Left lung (tissue), 10 donors: ENCODE results near the gene GALNT13. TPM values are rescaled to one million over a fixed set of nuclear protein-coding genes. Genes with fewer than 3 reads are reported as not detected.

Experiments used
- ATAC-seq: fragments of 200-7000 bp; cut with Tn5 transposase; one replicate; pipeline ENCODE4 v1.9.1; 2020; ENCODE audit warnings: moderate library complexity
- DNase-seq, 4 donors: peaks; one replicate each; pipeline ENCODE4 v3.0.0-alpha.2; 2013 to 2020
- H3K27ac ChIP-seq, 2 donors: fragments of 200-600 bp; sonication (generic) in 1 of 2; one replicate each; pipeline versions ENCODE4 v1.5.0 to v1.8.0; 2020 to 2021
- H3K27me3 ChIP-seq, 2 donors: fragments of 200-600 bp; sonication (generic) in 1 of 2; one replicate each; pipeline versions ENCODE4 v1.5.0 to v1.8.0; 2020 to 2021
- H3K36me3 ChIP-seq, 2 donors: fragments of 200-600 bp; sonication (generic) in 1 of 2; one replicate each; pipeline versions ENCODE4 v1.5.0 to v1.8.0; 2020 to 2021
- H3K4me1 ChIP-seq, 2 donors: fragments of 200-600 bp; one replicate each; pipeline ENCODE4 v1.8.0; 2021
- H3K4me3 ChIP-seq, 2 donors: fragments of 200-600 bp; sonication (generic) in 1 of 2; one replicate each; pipeline versions ENCODE4 v1.5.0 to v1.8.0; 2020 to 2021; ENCODE audit warnings: mild to moderate bottlenecking in 1 of 2
- H3K9me3 ChIP-seq, 2 donors: fragments of 200-600 bp; sonication (generic) in 1 of 2; one replicate each; pipeline versions ENCODE4 v1.5.0 to v1.8.0; 2020 to 2021
- intact Hi-C, 2 donors: fragments of 100-400 bp; cut with DNase I; formaldehyde crosslinking; loops; one replicate each; pipeline versions ENCODE4 v1.11.2 to v1.14.2; 2022
- polyA plus RNA-seq, 6 donors: library from polyadenylated mRNA; unstranded; fragments of 120-200 nt; gene quantifications; one replicate each; pipeline ENCODE4 v1.2.1, GENCODE V29; 2013; ENCODE audit not compliant: insufficient read length in 6 of 6
- total RNA-seq, 2 donors: library from RNA; stranded (reverse); fragmentation: NEBNext Ultra II Directional; extraction: Animal tissue kit (Norgen Biotek cat#: 25700); gene quantifications; one replicate each; pipeline ENCODE4 v1.2.1, GENCODE V29; 2021
- TF ChIP-seq, protein P1 (sequence below), 2 donors: fragments of 200-600 bp; sonication (generic) in 1 of 2; IDR thresholded peaks; one replicate each; pipeline versions ENCODE4 v1.5.0 to v1.8.0; 2021; ENCODE audit warnings: antibody characterized with exemption in 2 of 2
- donor health status: DM: no; HTN: yes; CAD: no.
- donor health status: DM: no; HTN: no; CAD: no.

Gene GALNT13
- total and polyA plus RNA-seq, 8 donors: 1.1 to 26.4 (median 5.9) TPM

DNA sequence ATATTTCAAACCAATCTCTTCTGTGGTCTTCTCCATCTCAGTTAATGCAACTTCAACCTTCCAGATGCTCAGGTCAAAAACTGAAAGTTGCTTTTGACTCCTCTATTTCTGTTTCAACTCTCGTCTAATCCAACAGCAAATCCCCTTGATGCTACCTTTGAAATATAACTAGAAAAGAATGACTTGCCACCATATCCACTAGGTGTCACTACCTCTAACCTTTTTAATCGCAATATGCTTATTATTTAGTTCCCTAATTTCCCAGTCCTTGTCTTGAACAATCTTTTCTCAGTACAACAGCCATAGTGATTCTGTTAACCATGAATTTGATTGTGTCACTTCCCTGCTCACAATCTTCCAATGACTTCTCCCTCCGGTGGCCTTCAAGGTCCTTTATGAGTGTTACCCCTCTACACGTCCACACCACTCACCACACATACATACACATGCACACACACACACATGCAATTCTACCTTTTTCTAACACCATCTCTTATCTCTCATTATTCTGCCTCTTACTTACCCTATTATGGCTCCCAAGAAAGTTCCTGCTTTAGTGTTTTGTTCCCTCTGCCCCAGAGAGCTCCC lies 581.3 kb downstream of the GALNT13 start:
- no peak overlapping the region for H3K27ac ChIP-seq
- no peaks in the 10 kb centered on the region for H3K27me3 ChIP-seq
- ATAC-seq (peak; percentile 72), DNase-seq (peak in 1 of 4 donors; percentile 3)
- intact Hi-C loops: no loop called here
- TF ChIP-seq, protein P1, sequence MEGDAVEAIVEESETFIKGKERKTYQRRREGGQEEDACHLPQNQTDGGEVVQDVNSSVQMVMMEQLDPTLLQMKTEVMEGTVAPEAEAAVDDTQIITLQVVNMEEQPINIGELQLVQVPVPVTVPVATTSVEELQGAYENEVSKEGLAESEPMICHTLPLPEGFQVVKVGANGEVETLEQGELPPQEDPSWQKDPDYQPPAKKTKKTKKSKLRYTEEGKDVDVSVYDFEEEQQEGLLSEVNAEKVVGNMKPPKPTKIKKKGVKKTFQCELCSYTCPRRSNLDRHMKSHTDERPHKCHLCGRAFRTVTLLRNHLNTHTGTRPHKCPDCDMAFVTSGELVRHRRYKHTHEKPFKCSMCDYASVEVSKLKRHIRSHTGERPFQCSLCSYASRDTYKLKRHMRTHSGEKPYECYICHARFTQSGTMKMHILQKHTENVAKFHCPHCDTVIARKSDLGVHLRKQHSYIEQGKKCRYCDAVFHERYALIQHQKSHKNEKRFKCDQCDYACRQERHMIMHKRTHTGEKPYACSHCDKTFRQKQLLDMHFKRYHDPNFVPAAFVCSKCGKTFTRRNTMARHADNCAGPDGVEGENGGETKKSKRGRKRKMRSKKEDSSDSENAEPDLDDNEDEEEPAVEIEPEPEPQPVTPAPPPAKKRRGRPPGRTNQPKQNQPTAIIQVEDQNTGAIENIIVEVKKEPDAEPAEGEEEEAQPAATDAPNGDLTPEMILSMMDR (IDR thresholded peaks at IDR 0.05): peak in 1 of 2 donors; percentile 25
- H3K36me3 ChIP-seq: no peaks in the 10 kb centered on the region
- H3K9me3 ChIP-seq: no peaks in the 10 kb centered on the region
- H3K4me3 ChIP-seq: no peak overlapping the region
- H3K4me1 ChIP-seq: no peaks in the 10 kb centered on the region

DNA sequence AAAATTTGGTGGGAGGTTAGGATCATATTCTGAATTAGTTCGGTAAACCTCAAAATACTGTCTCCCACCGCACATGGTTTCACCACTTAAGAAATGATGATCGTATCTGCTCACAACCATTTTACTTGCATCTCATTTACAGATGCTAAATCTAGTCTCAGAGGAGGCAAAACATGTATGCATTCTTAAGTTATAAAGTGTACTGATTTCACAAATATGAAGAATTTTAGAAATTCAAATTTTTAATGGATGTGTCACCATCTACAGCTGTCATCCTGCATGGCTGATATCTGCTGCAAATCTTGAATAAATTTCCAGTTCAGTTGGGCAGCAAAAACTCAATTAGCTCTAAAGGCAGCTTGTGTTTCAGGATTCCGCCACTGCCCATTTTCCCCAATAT lies 583.4 kb downstream of the GALNT13 start:
- intact Hi-C loops: no loop called here
- Histone ChIP-seq H3K36me3 (no peaks in the 10 kb centered on the region), H3K27ac (no peak overlapping the region), H3K4me1 (no peaks in the 10 kb centered on the region), H3K4me3 (no peak overlapping the region), H3K27me3 (no peaks in the 10 kb centered on the region), H3K9me3 (no peaks in the 10 kb centered on the region)
- TF ChIP-seq, protein P1 (IDR thresholded peaks at IDR 0.05): no peak
- DNase-seq: no peak
- no peak for ATAC-seq

DNA sequence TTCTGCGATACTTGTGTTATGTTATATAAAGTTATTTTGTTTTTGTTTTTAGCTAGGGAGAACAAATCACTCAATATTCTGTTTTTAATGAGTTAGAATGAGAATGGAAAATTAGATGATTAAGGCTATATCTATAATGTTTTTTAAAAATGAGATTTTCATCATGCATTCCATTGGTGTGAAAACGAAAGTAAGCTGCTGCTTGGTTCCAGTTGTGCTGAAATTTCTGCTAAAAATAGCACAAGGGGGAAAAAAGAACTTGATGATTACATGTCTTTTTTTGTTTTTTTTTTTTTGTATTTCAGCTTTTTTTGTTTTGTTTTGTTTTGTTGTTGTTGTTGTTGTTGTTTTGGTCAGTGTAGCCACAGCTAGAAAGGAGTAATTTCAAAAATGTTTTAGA lies 584.1 kb downstream of the GALNT13 start:
- Histone ChIP-seq H3K27me3 (no peaks in the 10 kb centered on the region), H3K4me3 (peak overlapping the region in 1 of 2 donors; percentile 25), H3K36me3 (no peaks in the 10 kb centered on the region), H3K27ac (no peak overlapping the region), H3K9me3 (no peaks in the 10 kb centered on the region), H3K4me1 (no peaks in the 10 kb centered on the region)
- ATAC-seq (peak; percentile 45), DNase-seq (peak in 2 of 4 donors; percentile 22 to 43)
- TF ChIP-seq, protein P1 (IDR thresholded peaks at IDR 0.05): no peak
- intact Hi-C loops: no loop called here

DNA sequence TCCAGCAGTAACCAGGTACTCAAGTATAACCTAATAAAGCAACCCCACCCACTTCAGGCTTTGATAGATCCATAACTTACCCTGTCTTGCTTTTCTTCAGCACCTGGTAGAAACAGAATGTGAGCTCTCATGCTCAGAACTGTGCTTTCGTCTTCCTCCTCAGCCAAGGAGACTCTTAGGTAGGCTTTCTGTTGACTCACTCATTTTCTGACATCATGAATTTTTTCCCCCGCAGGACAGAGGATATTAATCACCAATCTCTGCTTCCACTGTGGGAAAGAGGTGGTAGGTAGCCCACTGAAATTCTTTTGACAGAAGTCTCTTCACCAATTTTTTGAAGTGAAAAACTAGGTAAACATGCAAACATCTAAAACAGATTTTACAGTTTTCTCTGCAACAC lies 585.6 kb downstream of the GALNT13 start:
- H3K27ac ChIP-seq: no peak overlapping the region
- H3K36me3 ChIP-seq: no peaks in the 10 kb centered on the region
- DNase-seq (no peak), ATAC-seq (no peak)
- intact Hi-C loops: no loop called here
- H3K4me3 ChIP-seq: no peak overlapping the region
- TF ChIP-seq, protein P1 (IDR thresholded peaks at IDR 0.05): no peak
- H3K4me1 ChIP-seq: no peaks in the 10 kb centered on the region
- no peaks in the 10 kb centered on the region for H3K9me3 ChIP-seq
- no peaks in the 10 kb centered on the region for H3K27me3 ChIP-seq

DNA sequence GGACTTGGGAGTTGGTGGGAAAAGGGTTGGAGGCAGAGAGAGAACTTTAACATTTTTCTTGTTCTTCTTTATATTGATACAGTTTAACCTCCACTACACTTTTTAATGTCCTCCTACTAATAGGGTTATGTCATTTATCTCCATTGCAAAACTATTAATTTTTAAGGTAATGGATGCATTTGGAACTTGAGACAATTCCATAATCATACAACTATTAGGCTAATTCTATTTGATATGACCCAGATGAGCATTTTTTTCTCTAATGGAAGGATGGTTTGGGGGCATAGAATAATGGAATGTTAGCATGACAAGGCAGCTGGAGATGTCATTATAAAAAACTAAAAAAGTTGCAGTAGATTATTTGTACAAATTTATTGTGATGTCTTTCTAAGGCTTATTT lies 587.6 kb downstream of the GALNT13 start:
- H3K9me3 ChIP-seq: no peaks in the 10 kb centered on the region
- intact Hi-C loops: no loop called here

More for the DNA sequence above, 587.6 kb downstream of the GALNT13 start:
- Histone ChIP-seq H3K27me3 (no peaks in the 10 kb centered on the region), H3K36me3 (no peaks in the 10 kb centered on the region), H3K4me1 (no peaks in the 10 kb centered on the region), H3K27ac (no peak overlapping the region), H3K4me3 (no peak overlapping the region)
- ATAC-seq (no peak), DNase-seq (no peak)
- TF ChIP-seq, protein P1 (IDR thresholded peaks at IDR 0.05): no peak
